ENCODE data around the gene EHD1. TPM values are rescaled to one million over a fixed set of nuclear protein-coding genes. Genes with fewer than 3 reads are reported as not detected.

EHD1 gene
- total RNA-seq, 4 donors from 2014 or later: 37.2 to 108 (median 46.4) TPM

DNA sequence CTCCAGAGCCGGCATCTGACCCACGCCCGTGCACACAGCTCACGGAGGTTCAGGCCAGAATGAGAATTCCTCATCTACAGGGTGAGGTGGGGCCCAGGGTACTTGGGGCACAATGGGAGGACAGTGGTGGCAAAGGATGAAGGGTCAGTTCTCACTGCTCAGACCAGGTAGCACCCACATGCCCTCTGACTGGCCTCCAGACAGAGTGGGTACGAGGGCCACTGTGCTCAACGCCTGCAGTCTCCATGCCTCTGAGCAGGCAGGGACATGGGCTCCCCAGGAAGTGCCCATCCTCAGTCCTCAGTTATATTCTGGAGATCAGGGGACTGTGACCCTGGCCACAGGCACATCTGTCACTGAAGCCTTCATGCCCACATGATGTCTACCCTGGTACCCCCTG lies 20.9 kb downstream of the EHD1 start:
- TF ChIP-seq, protein P1, sequence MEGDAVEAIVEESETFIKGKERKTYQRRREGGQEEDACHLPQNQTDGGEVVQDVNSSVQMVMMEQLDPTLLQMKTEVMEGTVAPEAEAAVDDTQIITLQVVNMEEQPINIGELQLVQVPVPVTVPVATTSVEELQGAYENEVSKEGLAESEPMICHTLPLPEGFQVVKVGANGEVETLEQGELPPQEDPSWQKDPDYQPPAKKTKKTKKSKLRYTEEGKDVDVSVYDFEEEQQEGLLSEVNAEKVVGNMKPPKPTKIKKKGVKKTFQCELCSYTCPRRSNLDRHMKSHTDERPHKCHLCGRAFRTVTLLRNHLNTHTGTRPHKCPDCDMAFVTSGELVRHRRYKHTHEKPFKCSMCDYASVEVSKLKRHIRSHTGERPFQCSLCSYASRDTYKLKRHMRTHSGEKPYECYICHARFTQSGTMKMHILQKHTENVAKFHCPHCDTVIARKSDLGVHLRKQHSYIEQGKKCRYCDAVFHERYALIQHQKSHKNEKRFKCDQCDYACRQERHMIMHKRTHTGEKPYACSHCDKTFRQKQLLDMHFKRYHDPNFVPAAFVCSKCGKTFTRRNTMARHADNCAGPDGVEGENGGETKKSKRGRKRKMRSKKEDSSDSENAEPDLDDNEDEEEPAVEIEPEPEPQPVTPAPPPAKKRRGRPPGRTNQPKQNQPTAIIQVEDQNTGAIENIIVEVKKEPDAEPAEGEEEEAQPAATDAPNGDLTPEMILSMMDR (IDR thresholded peaks at IDR 0.05; ENCODE audit: low read depth): no peak

DNA sequence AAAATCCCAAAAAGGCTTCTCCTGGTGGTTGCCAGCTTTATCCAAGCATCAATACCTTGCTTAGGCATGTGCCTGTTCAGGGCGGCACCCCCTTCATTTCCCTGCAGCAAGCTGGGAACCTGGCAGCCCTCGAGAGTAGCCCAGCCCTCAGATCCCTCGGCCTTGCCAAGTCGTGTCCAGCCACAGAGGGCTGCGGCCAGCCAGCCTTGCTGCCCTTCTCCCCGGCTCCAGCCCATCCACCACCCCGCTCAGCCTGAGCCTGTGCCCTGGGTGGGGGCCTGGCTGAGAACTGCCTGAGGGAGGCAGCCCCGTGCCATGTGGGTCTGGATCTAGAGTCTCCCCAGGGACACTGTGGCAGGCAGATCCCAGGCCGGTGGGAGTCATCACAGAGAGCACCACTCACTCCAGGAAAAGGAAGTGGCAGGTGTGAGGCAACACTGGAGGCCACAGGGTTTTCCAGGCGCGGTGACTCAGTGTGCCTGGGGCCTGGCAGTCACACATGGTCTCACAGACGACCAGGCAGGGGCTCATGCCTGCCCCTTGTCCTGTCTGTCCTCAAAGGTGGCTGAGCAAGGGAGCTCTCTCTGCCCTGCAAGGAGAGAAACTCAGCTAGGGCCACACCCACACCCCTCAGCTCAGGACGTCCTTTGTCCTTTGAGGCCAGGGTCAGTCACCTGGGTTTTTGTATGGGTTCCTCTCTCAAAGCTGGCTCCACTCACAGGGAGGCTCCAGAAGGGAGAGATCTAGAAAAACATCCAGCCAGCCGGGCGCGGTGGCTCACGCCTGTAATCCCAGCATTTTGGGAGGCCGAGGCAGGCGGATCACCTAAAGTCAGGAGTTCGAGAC lies 21.8 kb downstream of the EHD1 start:
- TF ChIP-seq, protein P1 (IDR thresholded peaks at IDR 0.05; ENCODE audit: low read depth): no peak

DNA sequence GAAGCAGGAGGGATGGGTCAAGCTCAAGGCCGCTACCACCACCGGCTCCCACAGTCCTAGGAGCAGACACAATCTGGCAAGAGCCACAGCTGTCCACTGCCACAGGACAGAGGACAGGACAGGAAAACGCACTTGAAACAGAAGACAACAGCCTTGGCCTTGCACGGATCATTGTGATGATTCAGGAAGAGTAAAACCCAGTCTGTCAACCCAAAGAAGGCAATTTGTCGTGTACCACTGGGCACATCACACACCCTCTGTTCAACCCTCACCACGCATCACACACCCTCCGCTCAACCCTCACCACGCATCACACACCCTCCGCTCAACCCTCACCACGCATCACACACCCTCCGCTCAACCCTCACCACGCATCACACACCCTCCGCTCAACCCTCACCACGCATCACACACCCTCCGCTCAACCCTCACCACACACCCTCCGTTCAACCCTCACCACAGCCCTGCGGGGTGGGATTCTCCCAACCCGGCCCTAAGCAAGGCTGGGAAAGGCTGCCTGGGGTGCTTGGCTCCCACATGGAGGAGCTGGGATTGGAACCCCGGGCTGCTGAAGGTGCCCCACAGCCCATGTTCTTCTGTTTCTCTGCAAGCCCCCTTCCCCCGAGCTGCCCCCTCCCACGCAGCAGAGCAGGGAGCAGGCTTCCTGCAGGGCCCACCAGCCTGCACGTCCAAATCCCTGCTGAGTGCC lies 22.7 kb downstream of the EHD1 start:
- TF ChIP-seq, protein P1 (IDR thresholded peaks at IDR 0.05; ENCODE audit: low read depth): no peak

DNA sequence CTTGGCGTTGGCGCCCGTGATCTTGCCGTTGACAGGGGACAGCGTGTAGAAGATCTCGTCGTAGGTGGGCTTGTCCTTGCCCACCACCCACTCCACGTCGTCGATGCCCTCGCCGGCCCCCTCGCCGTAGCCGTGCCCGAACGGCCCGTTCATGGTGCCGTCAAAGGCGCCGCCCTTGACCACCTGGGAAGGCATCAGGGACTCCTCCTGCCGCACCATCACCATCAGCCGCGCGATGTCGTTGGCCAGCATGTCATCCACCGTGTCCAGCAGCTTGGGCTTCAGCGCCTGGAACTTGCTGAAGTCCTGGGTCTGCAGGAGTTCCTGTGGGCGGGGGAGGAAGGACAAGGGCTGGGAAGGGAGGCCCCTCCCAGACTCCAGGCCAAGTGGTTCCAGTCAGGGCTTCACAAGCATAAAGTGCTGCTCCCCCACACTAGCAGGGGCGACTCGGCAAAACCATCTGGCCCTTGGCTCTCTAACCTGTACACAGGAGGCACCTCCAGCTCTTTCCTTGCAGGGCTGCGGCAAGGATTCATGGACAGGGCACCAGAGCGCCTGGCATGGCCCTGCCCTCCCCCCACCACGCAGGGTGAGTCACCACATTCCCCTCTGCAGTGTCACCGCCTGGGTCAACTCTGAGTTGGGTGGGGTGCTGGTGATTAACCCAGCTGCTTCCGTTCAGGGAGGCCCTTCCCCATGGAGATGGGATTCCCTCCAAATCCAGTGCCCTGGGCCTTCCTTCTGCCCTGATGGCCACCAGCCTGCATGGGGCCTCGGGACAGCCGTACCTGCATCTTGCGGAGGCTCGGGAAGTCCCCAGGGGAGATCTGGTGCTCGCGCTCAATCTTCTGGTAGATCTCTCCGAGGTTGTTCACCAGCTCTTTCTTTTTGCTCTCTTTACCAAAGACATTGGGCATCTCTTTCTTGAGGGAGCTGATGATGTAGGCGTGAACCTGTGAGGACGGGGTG lies 23.6 kb downstream of the EHD1 start:
- TF ChIP-seq, protein P1 (IDR thresholded peaks at IDR 0.05; ENCODE audit: low read depth): no peak

DNA sequence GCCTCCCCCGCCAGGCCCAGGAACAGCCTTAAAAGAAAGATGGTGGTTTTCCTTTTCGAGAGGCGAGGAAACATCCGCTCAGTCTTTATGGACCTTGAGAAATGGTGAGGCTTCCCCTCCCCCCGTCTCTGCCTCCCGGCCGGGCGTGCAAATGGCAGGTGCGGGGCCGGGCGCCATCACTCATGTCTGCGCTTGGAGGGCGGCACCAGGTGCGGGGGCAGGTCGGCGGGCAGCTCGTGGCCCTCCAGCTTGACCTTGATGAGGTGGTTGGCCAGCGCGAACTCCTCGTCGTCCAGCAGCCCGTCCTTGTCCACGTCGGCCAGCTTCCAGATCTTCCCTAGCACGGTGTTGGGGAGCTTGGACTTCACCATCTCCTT lies 24.3 kb downstream of the EHD1 start:
- TF ChIP-seq, protein P1 (IDR thresholded peaks at IDR 0.05; ENCODE audit: low read depth): no peak

DNA sequence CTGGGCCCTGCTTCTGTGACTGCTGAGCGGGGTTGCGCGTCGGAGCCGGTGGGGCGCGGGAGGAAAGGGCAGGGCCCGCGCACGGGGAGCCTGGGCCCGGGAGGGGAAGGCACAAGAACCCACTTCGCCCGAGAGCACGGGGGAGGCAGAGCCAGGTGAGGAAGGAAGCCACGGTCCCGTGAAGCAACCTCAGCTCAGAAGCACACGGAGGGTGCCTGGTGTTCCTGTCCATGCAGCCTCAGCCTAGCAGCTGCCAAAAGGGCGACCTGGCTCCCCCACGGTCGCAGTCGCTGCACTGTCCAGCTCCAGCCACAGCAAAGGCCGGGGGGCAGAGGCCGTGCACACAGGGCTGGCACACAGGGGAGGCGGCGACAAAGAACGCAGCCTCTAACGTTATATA lies 24.7 kb downstream of the EHD1 start:
- TF ChIP-seq, protein P1 (IDR thresholded peaks at IDR 0.05; ENCODE audit: low read depth): no peak
